GM19043 (cell line): ENCODE data around the gene SMAD3.
"Not testable (repeated sequence)": the region's sequence is repeated elsewhere in the genome, so short reads cannot be mapped to it uniquely, and the experiment has no call there.

ENCODE experiments used
- ATAC-seq: cut with Tn5 transposase; IDR thresholded peaks from one replicate; pipeline ENCODE4 v1.9.1; 2021; ENCODE audit warnings: low read depth; ENCODE audit not compliant: unreplicated experiment

SMAD3 gene

DNA sequence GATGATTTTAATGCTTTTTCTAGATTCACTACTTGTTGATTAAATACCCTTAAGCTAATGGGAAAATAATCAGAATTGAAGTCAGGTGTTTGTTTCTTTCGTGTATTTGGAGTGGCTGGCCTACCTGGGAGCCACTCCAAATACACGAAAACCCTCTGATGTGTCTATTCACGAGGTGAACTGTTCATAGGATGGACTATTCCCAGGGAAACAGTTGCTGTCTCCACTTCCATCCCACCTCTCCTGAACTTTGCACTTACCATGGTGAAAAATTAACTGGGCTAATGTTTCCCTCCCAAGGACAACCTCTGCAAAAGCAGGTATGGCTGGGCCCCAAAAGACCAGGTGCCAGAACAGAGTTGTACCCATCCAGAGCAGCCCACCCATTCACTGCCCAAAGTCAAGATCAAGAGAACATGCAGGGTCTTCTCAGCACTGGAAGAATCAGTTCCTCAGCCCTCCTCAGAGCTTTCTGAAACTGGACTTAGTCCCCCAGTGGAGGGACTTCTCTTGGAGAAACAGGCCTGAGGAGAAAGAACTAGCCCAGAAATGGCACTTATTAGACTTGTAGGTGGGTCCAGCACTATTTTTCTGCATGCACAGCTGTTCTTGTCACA lies 2.9 kb upstream of the SMAD3 start:
- no peak for ATAC-seq

DNA sequence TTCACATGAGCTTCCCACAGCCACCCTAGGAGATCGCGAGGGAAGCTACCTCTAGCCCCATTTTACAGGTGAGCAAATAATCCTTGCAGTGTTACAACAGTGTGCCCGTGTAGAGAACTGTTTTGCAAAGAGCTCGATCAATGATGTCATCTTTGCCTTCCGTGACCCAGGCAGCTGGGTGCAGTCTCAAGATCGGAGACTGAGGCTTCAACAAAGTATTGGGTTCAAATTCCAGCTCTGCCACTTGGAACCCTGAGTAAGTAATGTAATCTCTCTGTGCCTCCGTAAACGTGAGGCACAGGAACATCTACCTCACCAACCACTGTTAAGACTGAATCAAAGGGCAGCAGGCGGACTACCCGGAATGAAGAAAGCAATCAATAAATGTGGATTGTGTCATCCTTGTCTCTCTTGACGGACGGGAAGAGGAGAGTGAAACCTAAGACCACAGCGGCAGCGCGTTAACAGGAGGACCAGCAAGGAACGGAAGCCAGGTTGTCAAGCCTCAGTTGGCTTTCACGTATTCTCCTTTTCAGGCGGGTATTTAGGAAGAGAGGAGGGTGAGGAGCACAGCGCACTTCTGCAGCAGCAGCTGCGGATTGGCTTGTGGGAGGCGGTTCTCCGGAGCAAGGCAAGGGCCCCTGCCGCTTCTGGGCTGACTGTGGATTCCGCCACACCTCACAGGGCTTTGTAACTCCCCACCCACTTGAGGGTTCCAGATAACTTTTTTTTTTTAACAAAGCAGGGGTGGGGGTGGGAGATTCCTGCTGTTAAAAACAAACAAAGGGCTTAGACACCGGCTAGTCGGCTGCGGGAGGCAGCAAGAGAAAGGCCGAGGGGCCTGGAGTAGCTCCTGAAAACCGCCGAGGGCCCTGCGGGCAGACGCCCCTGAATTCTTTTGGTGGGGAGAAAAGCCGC lies 1.5 kb upstream of the SMAD3 start:
- ATAC-seq = no peak

DNA sequence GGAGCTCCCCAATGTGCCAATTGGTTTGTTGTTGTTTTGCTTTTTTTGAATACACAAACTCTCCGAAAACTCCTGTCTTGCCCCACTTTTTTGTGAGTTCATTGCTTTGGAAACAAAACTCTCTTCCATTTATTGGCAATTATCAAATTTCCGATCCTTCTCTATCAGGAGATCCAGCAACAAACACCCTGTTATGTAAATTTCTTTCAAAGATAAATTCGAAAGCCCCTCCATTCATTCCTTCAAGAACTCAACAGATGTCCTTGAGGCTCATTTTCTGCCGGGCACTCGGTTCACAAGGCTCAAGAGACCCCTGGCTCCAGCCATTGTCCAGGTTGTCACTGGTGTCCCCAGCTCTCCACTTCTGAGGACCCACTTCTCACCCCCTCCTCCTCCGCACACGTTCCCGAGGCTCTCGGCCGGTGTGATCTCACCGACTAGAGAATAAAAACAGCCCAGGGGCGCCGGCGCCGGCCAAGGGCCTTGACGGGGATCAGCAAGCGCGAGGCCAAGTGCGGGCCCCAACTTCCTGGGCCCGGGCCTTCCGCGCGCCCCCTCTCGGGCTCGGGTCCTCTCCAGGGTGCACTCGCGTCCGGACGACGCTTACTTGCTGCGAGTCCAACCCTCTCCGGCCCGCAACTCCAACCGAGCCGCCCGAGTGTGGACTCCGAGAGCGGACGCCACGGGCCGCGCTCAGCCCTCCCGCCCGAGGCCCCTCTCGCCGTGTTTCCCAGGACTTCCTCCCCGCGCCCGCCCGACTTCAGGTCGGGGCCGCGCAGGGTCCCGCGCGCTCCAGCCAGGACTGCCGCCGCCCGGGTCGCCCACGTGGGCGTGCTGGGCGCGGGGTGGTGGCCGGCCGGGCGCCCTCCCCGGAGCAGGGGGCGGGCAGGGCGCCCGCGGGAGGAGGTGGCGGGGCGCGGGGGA lies 533 bp upstream of the SMAD3 start:
- no peak for ATAC-seq

DNA sequence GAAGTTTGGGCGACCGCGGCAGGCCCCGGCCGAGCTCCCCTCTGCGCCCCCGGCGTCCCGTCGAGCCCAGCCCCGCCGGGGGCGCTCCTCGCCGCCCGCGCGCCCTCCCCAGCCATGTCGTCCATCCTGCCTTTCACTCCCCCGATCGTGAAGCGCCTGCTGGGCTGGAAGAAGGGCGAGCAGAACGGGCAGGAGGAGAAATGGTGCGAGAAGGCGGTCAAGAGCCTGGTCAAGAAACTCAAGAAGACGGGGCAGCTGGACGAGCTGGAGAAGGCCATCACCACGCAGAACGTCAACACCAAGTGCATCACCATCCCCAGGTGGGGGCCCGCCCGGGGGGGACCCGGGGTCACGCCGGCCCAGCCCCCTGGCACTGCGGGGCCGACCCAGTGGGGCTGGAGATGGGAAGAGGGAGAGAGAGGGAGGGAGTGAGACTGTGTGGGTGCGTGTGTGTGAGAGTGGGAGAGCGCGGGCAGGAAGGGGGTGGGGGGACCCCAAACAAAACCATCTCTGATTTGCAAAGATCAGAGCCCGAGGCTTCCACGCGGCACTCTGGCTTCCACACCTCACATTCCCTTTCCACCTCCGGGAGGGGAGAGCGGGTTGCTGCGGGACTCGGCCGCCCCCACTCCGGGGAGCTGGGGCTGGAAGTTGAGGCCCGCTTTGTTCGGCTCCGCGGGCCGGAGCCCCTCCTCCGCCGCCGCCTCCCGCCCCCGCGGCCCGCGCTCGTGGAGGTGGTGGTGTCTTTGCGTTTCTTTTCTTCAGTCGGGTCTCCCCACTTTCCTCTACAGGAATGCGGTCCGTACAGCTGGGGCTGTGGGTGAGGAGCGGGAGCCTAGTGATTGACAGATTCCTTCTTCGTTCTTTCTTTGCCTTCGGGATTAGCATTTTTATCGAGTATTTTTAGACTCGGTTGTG lies 898 bp downstream of the SMAD3 start:
- no peak for ATAC-seq

DNA sequence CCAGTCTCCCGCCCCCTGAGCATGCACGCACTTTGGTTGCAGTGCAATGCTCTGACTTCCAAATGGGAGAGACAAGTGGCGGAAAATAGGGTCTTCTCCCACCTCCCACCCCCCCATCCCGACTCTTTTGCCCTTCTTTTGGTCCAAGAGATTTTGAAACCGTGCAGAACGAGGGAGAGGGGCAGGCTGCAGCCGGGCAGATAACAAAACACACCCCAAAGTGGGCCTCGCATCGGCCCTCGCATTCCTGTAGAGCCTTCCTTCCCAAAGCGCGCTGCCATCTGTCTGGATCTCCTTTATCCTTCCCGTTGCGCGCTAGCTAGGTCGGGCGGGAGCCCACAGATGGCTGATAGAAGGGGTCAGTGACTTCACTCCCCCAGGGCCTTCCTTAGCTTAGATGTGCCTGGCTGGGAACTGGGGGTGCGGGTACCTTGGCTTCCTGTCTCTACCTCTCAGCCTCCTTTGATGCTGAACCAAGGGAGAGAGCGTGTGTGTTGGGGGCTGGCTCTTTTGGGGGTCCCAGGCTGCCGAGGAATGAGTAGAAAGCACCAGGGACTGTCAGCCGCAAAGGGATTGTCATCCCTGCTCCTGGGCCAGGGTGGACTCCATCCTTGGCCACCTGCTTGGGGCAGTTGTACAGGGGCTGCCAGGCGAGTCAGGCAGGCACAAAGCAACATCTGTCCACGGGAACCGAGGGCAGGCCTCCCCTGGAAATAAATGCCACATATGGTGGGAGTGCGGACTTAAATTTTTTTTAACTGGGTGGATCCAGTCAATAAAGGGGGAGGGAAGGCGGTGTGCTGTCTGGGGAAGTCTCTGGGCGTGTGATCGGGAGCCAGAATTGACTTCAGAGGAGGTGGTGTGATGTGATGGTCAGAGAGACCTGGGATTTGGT lies 1.8 kb downstream of the SMAD3 start:
- ATAC-seq = no peak

DNA sequence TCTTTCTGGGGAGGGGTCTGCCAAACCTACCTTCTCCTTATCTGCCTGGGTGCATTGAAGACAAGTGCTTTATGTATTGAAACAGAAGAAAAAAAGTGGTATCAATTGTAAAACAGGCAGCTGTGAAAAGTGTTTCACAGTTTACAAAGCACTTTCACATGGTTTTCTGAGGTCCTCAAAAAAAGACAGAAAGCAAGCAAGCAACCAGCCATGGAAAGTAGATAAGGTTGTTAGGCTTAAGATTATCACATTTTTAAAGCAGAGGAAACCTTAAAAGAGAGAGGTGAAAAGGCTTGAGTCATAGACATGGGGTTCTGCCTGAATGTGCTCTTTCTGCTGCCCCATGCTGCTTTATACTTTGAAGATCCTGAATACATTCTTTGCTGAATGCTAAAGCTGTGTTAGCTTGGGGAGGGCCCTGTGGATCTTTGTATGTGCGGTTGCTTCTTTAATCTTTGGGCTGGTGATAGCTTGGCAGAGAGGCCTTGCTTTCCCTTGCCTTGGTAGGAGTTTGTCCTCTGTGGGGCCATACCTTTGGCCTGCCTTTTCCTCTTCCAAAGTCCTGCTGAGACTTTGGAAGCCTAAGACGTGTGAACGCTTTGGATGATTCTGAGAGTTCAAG lies 2.6 kb downstream of the SMAD3 start:
- no peak for ATAC-seq

DNA sequence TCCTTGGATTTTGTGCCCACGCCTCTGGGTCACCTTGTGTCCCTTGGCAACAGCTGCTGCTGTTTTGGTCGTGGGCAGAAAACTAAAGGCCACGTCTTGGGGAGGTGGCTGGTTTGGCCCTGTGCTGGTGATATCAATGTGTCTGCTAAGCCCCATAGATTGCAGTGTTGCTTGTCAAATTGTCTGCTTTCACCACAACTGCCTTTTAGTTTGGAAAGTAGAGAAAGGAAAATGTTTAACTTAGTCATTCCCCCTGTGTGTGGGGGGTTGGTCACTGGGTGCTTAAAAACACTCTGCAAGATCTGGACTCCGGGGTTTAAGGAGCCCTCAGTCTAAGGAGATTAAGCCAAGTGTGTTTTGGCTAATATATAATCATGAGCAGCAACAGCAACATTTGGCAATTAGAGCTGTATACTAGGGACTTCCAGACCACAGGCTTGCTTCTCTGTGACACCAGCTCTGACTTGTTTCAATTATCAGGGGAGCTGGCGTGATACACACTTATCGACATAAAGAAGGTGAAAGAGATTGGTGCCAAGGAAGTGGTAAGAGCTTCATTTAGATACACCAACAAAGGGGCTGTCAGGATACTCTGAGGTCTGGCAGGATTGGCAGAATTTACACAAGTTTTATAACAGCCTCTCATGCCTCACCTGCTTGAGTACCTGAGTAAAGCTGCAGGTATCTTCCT lies 3.5 kb downstream of the SMAD3 start:
- no peak for ATAC-seq

DNA sequence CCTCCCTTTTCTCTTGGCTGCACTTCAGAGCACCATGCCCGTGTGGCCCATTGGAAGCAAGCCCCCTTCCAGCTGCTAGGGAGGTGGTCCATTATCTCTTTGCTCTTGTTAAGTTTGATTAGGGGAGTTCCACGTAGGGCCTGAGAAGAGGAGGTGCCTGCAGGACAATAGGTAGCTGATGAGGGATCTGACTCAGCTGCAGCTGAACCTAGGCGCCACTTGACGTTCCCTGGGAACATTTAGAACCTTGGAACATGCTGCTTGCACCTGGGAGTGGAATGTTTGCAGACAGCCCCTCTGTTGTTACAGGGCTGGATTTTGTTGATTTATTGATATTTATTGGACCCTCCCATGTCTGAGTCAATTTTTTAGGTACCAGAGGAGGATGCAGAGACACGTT lies 4.7 kb downstream of the SMAD3 start:
- ATAC-seq = no peak

DNA sequence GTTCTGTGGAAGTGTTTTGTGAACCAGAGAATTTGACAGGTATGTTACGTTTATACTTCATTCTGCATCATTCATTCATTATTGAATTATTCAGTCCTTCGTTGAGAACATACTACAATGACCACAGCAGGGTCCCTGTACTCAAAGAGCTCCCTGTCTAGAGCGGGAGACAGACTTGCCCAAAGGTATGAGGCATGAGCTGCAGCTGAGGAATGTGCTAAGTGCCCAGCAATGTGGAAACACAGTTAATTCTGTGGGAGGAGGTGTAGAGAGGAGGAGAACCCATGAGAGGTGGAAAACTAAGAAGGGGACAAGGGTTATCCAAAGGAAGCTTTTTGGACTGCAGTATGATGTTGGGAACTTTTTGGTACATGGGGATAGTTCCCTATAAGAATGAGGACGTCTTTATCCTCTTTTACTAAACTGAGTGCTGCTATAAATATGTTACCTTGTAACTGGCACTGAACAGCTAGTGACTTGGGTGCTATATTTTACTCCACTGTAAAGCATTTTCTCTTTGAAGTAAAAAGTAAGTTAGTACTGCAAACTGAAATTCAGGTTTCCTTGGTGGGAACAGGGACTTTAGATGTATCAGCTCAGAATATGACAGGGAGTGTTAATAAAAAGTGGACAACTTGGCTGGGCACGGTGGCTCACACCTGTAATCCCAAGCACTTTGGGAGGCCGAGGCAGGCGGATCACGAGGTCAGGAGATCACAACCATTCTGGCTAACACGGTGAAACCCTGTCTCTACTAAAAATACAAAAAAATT lies 5.7 kb downstream of the SMAD3 start:
- no peak for ATAC-seq

DNA sequence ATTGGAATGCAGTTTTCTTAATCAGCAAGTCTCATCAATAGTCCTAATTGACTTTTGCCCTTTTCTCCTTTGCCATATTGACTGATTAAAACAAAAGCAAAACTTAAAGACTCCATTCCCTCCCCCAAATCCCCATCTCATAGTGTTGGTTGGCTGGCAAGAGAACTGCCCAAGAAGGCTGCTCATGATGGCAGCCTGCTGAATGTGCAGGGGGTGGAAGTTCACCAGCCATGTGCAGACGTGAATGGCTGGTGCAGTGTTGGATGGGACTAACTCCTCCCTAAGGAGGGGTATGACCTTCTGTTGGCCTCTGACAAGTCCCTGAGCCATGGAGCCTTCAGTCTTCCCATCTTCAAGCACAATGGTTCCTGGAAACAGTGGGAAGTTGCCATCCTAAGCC lies 7.0 kb downstream of the SMAD3 start:
- ATAC-seq = no peak

DNA sequence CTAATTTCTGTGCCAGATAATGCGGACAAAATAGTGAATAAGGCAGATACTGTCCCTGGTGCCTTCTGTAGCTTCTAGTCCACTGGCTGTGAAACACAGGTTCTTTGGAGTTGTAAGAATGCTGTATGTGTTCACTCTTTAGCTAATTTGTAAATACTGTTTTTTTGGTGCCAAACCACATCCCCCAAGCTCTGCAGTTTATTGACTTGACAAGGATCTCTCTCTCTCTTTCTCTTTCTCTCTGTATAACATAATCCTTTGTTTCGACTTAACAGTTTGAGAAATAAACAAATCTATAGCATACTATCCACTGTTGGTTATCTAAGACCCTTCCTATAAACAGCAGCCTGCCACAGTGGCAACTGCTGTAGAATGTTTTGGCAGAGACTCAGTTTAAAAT lies 7.6 kb downstream of the SMAD3 start:
- ATAC-seq = no peak

DNA sequence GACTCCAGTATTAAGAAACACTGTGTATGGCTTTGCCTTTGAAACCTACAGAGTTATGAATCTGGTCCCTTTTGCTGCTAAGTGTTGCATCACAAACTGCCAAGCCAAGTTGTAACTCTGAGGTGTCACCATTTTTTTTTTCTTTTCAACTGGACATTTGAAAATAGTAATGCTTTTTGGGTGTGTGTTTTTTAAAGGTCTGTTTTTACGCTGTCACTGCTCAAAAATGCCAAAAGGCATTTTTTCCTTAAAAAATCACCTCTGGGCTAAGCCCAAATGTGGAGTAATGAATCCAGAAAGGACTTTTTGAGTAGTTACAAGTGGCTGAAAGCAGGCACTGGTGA lies 9.5 kb downstream of the SMAD3 start:
- ATAC-seq = no peak

DNA sequence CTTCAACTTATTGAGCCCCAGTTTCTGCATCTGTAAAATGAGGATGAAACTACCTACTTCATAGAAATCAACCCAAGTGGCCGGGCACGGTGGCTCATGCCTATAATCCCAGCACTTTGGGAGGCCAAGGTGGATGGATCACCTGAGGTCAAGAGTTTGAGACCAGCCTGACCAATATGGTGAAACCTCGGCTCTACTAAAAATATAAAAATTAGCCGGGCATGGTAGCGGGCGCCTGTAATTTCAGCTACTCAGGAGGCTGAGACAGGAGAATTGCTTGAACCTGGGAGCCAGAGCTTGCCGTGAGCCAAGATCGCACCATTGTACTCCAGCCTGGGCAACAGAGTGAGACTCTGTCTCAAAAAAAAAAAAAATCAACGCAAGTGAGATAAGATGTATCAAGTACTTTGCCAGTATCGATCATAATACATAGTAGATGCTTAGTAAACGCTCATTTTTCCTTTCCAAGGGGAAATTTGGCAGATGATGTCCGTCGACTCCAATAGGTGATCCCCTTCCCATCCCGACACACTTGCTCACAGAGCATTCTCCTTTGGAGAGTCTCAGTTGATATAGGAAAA lies 10.2 kb downstream of the SMAD3 start:
- ATAC-seq = not testable (repeated sequence)

DNA sequence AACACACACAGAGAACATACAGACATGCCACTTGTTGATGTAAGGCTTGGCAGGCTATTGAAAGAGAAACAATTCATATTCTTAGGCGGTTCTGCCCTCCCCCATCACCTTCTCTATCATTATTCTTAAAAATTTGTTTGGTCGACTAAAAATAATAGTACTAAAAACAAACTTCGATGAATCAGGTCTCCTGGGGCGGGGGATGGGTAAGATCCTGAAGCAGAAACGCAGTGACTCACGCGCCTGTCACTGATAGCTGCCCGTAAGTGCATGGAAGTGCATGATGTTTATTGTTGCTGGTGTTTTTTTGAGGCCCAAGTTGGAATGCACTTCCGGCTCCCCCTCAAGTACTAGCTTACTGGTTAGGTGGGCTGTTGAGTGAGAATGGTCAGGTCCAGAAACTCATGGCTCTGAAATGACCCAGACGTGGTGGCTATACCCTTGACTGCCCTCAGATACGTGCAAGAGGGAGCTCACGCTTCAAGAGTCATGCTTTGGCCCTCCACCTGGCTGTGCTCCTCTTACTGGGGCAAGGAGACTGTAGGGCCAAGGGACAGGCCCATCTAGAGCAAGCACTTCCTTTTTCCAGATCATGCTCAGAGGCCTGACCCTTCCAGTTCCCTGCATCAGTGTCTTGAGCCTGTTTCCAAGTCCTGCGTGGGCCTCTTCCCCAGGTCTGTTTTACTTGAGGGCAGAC lies 10.9 kb downstream of the SMAD3 start:
- peak; percentile 54 for ATAC-seq

DNA sequence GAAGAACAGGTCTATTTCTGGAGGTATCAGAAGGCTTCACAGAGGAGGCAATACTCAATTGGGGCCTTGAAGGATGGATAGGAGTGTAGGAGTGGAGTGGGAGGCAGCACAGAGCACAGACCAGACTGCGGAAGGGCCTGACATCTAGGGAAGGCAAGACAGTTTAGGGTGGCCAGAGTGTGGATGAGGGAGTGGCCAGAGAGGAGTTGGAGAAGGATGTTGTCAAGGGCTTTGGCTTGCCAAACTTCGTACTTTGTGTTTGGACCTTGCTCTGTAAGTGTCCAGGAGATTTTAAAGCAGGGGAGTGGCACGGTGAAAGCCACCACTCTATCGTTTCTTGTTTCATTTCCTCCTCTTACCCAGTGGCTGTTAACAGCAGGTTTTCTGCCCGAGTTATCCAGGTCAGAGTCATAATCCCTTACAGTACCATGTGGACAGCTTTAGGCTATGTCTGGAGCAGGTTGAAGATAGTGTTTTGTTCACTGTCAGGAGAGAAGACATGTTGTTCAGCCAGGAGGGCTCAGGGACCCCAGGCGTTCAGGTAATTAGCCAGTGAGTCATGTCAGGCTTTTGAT lies 12.3 kb downstream of the SMAD3 start:
- no peak for ATAC-seq

DNA sequence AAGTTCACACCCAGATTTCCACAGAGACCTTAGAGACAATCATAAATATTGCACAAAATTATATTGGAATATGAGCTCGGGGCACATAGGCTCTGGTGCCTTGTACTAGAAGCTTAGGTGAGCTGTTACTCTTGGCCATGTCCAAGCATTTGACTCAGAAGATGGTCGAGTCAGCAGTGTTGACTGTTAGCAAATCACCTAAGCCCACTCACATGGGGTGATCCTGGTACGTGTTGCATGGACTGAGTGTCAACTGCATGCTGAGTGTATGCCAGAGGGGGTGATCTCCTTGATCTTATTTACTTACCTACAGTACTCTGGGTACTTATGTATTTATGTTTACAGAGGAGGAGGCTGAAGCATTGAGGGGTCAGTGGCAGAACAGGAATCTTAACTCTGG lies 14.0 kb downstream of the SMAD3 start:
- ATAC-seq = no peak
